ENCODE data around the gene THYN1.
"Not testable (repeated sequence)": the region's sequence is repeated elsewhere in the genome, so short reads cannot be mapped to it uniquely, and the experiment has no call there.

THYN1 gene

DNA sequence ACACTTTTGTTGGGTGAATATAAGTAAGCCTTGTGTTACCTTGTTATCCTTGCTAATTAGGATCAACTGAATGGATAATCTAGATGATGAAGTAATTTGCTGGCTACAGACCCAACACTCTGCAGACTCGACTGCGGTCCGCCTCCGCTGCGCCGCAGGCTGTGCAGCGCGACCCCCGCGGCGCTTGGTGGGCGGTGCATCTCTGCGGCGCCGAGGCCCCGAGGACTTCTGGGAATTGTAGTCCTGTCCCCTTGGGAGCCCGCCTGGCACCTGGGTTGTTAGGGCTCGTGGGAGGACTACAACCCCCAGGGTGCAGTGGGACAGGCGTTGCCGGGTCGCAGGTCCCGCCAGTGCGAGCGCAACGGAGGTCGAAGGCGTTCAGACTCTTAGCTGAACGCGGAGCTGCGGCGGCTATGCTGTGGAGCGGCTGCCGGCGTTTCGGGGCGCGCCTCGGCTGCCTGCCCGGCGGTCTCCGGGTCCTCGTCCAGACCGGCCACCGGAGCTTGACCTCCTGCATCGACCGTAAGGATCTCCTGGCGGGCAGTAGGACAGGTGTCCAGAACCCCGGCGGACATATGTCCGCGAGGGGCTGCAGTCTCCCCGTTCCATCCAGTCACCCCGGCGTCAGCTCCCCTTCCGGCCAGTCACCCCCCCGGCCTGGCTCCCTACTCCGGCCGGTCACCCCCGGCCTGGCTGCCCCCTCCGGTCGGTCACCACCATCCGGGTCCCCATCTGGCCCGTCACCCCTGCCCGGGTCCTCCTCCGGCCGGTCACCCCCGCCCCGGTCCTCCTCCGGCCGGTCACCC is at the start of gene THYN1, which contains the start of gene ACAD8:
THYN1 (minus strand) TSS at position 165 of the 806 bp plus-strand sequence. CDS start 470 bp downstream, outside the sequence.
ACAD8 (plus strand) TSS at position 381 of the 806 bp plus-strand sequence; CDS start at position 414, 33 bp downstream.
- DNase-seq, result peak; percentile 94

DNA sequence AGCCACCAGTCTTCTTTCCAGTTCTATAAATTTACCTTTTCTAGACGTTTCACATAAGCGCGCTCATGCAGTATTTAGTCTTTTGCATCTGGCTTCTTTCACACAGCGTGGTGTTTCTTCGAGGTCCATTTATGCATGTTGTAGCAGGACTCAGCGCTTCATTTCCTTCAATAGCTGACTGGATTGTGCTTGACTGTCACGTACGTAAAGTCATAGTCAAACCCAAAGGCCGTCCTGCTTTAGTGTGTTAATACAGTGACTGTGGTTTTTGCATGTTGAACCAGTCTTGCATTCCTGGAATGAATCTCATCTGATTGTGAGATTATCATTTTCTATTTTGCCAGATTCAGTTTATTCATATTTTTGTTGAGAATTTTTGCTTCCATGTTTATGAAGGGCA is 41.5 kb upstream of the THYN1 start:
- DNase-seq, result no peak

DNA sequence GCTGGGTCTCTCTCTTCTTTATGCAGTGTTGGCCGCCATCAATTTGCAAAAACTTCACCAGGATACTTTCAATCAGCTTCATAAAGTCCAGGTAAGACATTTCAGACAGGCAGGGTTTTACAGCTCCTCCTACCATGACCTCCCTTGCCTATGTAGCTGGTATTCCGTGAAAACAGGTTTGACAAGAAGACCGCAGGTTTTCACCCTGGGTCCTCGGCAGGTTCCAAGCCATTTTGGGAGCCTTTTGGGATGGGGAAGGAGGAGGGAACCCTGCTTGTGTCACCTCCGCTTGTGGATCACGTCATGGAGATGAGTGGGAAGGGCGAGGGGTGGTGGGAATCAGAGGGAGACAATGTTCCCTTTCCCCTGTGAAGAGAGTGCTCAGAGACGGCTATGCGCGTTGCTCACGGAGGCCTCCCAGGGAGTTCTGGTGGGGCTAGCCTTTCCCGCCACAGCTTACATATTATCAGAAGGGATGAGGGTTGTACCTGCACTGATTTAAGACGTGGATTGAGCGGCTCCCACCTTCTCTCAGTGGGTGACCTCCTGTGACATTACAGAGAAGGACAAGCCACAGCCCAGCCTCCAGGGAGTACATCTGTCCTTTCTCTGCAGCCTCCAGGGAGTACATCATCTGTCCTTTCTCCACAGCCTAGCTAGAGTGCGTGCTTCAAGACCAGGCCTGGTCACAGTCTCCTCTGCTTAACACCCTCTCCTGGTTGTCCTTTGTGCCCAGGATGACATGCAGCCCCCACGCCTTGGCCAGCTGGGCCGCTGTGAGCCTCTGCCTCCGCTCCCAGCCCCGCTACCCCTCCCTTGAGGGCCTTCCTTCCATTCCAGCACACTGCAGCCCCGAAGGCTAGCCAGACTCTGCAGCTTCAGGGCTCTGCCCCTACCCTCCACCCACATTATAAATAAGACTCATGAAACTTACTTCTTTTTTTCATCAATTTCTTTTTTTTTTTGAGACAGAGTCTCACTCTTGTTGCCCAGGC is 40.3 kb upstream of the THYN1 start:
- DNase-seq, result no peak

DNA sequence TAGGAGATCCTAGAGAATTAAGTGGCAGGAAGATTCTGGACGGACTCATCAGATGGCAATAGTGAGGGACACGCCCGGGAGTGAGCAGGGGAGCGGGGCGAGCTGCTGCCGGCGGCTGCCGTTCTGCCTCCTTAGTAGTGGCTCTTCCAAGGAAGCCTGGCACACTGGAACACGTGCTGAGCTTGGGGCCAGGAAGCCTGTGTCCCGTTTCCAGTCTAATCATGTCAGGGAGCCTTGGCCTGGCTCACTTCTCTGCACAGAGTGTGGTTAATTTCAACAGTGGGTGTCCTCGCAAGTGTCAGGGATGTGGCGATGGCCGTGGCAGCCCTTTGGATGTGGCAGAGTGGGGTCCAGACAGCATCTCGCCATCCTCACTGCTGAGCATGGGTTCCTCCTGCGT is 39.5 kb upstream of the THYN1 start:
- DNase-seq, result no peak

- no peak for DNase-seq
These were observed 38.0 kb upstream of the THYN1 start for GRCh38 chr11:134291196-134291595.

DNA sequence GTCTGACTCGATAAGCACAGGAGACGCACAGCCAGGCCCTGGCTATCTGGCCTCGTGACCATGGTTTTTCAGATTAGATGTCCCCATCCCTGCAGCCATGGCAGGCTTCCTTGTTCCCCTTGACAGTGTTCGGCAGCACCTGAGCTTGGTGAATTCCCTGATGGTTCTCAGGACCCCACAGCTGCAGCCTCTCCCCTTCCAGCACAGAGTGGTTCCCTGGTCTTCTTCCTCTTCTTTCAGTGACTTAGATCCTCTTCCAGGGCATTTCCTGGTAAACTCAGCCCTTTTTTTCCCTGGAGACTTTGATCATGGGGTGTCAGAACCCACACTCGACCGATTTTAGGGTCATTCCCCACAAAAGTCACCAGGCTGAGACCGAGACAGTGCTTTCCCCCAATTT is 37.5 kb upstream of the THYN1 start:
- DNase-seq, result no peak

DNA sequence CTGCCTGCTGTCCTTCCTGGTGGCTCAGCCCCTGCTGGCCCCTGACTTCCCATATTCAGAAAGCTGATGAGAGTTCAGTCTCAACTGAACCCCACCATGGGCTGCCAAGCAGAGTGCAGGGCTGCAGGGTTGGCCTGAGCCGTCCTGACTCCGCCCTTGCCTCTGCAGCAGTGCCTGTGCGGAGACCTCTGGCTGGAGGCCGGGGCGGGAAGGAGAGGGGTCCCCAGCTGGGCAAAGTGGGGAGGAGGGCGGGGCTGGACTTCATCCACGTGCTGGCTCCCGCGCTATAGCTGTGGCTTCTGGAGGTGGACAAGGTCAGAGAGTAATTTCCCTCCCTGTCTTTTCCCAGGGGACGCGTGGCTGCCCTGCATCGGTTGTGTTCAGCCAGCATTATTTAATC is 36.6 kb upstream of the THYN1 start:
- DNase-seq, result no peak

DNA sequence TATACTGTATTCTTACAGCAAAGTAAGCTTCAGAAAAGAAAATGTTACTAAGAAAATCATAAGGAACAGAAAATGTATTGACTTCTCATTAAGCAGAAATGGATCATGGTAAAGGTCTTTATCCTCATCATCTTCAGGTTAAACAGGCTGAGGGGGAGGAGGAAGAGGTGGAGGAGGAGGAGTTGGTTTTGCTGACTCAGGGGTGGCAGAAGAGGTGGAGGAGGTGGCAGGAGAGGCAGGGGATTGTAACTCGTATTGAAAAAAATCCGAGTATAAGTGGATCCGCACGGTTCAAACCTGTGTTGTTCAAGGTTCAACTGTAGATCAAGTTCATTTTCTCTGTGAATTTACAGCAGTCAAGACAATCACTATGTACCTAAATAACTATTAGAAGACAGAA is 36.0 kb upstream of the THYN1 start:
- no peak for DNase-seq

DNA sequence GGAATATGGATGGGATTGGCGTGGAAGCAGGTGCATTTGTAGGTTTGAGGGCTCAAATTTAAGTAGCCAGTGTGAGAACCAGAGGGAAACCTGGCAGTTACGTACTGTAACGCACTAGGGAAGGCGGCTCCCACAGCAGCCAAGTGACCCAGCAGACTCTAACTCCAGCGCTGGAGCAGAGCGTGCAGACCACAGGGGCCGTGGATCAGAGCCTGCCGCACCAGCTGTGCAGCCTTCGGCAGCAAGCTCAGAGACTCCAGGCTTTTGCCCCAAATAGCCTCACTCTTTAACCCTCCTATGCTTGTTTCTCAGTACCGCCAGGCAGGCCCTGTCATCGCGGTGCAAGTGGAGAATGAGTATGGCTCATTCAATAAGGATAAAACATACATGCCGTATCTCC is 35.3 kb upstream of the THYN1 start:
- DNase-seq, result no peak

DNA sequence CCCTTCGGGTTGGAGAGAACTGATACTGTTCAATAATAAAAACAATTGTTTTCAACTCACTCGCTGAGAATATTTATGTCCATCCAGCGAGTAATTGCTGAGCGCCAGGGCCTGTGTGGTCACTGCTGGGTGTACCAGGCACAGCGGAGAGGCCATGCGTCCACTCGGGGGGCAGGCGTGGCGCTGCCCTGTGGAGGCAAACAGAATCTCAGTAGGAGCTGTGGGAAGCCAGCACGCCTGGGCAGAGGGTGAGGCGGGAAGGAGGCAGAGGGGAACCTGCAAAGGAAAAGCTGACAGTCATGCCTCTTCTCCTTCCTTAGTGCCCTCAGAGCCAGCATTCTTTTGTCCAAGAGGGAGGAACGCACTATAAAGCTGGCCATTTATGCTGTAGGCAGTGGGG is 34.4 kb upstream of the THYN1 start:
- no peak for DNase-seq

DNA sequence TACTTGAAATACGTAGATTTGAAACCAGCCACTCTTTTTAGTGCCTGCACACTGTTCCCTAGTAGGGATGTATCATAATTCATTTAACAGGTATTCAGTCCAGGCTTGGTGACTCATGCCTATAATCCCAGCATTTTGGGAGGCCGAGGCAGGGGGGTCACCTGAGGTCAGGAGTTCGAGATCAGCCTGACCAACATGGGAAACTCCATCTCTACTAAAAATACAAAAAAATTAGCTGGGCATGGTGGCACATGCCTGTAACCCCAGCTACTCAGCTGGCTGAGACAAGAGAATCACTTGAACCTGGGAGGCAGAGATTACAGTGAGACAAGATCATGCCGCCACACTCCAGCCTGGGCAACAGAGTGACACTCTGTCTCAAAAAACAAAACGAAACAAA is 31.2 kb upstream of the THYN1 start:
- not testable (repeated sequence) for DNase-seq

DNA sequence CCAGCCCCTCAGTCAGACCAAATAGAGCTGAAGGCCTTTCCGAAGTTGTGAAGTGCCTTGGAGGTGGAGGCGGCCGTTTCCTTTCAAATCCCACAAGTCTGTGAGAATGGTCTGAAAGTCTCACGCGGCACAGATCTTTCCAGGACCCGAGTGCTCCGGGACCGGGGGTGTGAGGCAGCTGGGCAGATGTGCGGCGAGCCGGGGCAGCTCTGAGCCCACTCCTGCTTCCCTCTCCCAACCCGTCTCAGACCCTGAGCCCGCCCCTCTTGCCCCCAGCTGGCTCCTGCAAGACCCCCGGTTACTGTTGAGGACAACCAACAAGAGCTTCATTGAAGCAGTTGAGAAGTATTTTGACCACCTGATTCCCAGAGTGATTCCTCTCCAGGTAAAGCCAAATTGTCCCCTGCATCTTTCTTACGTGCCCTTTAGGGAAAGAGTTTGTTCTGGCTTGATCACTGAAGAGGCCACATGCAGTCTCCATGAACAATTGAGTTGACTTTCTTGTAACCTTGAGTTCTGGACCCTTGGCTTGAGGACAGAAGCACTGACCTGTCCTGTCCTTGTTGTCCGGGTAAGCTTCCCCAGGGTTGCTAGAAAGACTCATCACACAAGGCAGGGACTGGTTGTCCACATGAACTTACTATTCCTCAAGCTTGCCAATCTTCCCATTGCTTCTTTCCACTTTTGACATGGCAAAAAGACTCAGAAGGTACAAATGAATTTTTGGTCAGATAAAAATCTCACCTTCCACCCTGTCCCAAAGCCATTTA is 30.5 kb upstream of the THYN1 start:
- no peak for DNase-seq

GRCh38 chr11:134282121-134283045 is 29.2 kb upstream of the THYN1 start:
- DNase-seq, result no peak

- not testable (repeated sequence) for DNase-seq
These were observed 28.5 kb upstream of the THYN1 start for GRCh38 chr11:134281635-134282034.

DNA sequence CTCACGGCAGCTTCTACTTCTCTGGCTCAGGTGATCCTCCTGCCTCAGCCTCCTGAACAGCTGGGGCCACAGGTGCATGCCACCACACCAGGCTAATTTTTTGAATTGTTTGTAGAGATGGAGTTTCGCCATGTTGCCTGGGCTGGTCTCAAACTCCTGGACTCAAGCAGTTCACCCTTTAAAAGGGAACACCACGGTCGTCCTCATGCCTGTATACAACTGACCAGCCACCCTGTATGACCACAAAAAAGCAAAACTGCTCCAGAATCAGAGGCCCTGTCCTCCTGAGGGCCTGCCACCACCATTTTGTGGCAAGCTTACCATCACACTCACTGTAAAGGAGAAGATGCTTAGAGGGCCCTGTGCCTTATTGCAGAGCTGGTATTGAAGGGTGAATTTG is 25.2 kb upstream of the THYN1 start:
- no peak for DNase-seq

- no peak for DNase-seq
These were observed 24.2 kb upstream of the THYN1 start for GRCh38 chr11:134277183-134278001.

DNA sequence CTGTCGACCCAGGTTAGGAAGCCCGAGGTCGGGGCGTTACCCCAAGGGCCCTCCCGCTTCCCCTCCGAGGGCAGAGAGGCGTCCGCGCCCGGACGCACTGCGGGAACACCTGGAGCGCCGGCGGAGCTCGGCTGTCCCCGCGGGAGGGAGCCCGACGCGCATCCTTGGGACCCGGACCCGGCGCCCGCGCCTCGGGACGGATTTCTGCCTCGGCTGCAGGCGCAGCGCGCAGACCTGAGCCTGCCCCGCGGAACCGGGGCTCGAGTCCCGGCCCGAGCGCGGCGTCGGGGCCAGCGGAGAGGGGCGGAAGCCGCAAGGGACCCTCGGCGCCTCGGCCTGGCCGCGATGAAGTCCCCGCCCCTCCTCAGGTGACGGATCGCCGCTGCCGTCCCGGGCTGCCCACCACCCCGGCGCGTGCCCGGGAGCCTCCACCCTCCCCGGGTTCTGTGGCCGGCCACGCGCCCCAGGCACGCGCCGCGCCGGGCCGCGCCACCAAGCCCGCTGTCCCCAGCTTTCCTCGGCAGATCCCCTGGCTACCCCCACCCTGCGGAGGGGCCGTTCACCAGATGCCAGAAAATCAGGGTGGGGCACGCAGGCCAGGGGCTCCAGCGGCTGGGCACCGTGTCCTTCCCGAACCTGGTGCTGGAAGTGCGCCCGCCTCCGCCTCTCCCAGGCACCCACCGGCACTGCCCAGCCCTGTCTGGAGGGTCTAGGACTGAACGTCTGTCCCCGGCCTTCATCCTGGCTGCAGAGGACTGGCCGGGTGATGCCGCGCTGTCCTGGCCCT is 23.4 kb upstream of the THYN1 start:
- DNase-seq, result peak; percentile 27

- DNase-seq, result peak; percentile 81
These were observed 22.6 kb upstream of the THYN1 start, which contains the start of gene GLB1L3 for GRCh38 chr11:134275534-134276395. Gene GLB1L3, plus strand, starts transcription at chr11:134276379. Its CDS starts 362 bp downstream, at chr11:134276741.

- no peak for DNase-seq
These were observed 22.0 kb upstream of the THYN1 start for GRCh38 chr11:134275188-134275533.

Measured in stimulated activated CD4-positive, alpha-beta T cell treated with anti-CD3 and anti-CD28 coated beads, Interleukin-4, amount 100 ng/mL, for 1 hour (primary cell).